GM12875 (cell line): ENCODE data around the gene POLR2M.

Experiments
- H3K4me3 ChIP-seq: one replicate; pipeline ENCODE4 v1.5.1; 2011; ENCODE audit warnings: low read depth, low read length, control low read depth
- CTCF ChIP-seq: IDR thresholded peaks from 2 replicates; pipeline ENCODE4 v1.5.1; 2011; ENCODE audit warnings: low read depth, mild to moderate bottlenecking, control low read depth, inconsistent platforms, low read length, moderate library complexity, borderline replicate concordance; ENCODE audit not compliant: insufficient read depth

Gene POLR2M

GRCh38 chr15:57703387-57703786, 3.1 kb upstream of the POLR2M start:
- H3K4me3 ChIP-seq = no peak overlapping the region
- no peak for TF ChIP-seq CTCF

DNA sequence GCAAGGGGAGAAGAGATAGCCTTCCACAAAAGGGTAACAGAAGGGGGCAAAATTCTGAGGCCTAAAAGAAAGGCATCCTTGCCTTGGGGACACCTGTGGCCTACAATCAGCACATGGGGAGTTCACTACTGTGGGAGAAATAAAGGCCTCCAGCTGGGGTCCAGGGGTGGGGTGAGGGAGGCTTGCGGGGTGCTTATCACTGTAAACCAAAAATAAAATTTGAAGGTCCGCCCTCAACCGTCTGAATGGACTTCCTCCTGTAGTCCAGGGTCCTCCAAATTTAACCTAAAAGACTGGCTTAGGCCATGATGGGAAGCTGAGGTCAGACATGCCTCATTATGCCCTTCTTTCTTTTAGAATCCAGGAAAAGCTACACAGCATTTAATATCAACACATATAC, 2.1 kb upstream of the POLR2M start:
- no peak for TF ChIP-seq CTCF
- no peak overlapping the region for H3K4me3 ChIP-seq

- no peak for TF ChIP-seq CTCF
- H3K4me3 ChIP-seq = peak overlapping the region; percentile 84
Measured at GRCh38 chr15:57705746-57706404, 639 bp upstream of the POLR2M start.

DNA sequence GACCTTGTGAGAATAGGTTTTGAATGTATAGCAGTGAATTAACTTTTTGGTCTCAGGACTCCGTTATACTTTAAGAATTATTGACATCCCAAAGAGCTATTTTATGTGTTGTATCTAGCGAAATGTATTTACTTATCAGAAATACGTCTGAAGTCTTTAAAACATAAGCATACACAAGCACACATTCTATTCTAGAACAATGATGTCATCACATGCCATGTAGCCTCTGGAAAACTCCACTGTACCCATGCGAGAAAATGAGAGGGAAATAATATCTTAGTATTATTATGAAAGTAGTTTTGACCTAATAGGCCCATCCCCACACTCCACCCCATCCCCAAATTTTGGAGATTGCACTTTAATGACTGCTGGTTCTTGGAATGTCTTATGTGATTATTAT, 1.5 kb downstream of the POLR2M start:
- H3K4me3 ChIP-seq = no peak overlapping the region
- no peak for TF ChIP-seq CTCF

GRCh38 chr15:57718309-57718708, 11.8 kb downstream of the POLR2M start:
- H3K4me3 ChIP-seq = no peak overlapping the region
- no peak for TF ChIP-seq CTCF

GRCh38 chr15:57720867-57721266, 14.4 kb downstream of the POLR2M start:
- TF ChIP-seq CTCF = no peak
- H3K4me3 ChIP-seq = no peak overlapping the region

- no peak overlapping the region for H3K4me3 ChIP-seq
- no peak for TF ChIP-seq CTCF
Measured at GRCh38 chr15:57726411-57726810, 19.9 kb downstream of the POLR2M start.
